H1 (cell line): Measurements from ENCODE around the gene SEMA3B. TPM values are rescaled to one million over a fixed set of nuclear protein-coding genes. Genes with fewer than 3 reads are reported as not detected.

ENCODE experiments used
- BACH1 ChIP-seq: IDR thresholded peaks from 2 replicates; pipeline ENCODE4 v1.6.1; 2012; ENCODE audit warnings: low read length, improper control_type of control experiment
- CHD7 ChIP-seq: fragments of 300-600 bp; sonication (generic); IDR thresholded peaks from 2 replicates; pipeline ENCODE4 v1.7.1; 2012; ENCODE audit warnings: low read length, moderate library complexity, mild to moderate bottlenecking, inconsistent platforms; ENCODE audit not compliant: insufficient replicate concordance
- EZH2 ChIP-seq: fragments of 200-600 bp; sonication (generic); IDR thresholded peaks from 2 replicates; pipeline ENCODE4 v1.7.1; 2012; ENCODE audit warnings: low read depth, mild to moderate bottlenecking, moderate library complexity, low read length, inconsistent platforms; ENCODE audit not compliant: severe bottlenecking
- KDM1A ChIP-seq: fragments of 200-600, 300-600 bp; sonication (generic); IDR thresholded peaks from 2 replicates; pipeline ENCODE4 v1.7.1; 2016; ENCODE audit warnings: mild to moderate bottlenecking, low read length, borderline replicate concordance
- NRF1 ChIP-seq: IDR thresholded peaks from 2 replicates; pipeline ENCODE4 v1.6.1; 2011; ENCODE audit warnings: mild to moderate bottlenecking, low read depth, low read length, improper control_type of control experiment
- RAD21 ChIP-seq, 2 experiments: IDR thresholded peaks in 1 of 2; conservative IDR thresholded peaks in 1 of 2; 2 replicates each; pipeline ENCODE4 v1.6.1; 2011; ENCODE audit warnings: low read depth in 2 of 2, low read length in 2 of 2, improper control_type of control experiment in 1 of 2, inconsistent platforms in 1 of 2, mild to moderate bottlenecking in 1 of 2, moderate library complexity in 1 of 2
- SP2 ChIP-seq: IDR thresholded peaks from 2 replicates; pipeline ENCODE4 v1.6.1; 2012; ENCODE audit warnings: mild to moderate bottlenecking, low read length, inconsistent platforms
- SRF ChIP-seq: IDR thresholded peaks from 2 replicates; pipeline ENCODE4 v1.6.1; 2011; ENCODE audit warnings: mild to moderate bottlenecking, low read depth, low read length, moderate library complexity
- TAF1 ChIP-seq: IDR thresholded peaks from 2 replicates; pipeline ENCODE4 v1.6.1; 2011; ENCODE audit warnings: mild to moderate bottlenecking, low read depth, low read length
- TAF7 ChIP-seq: optimal IDR thresholded peaks from 2 replicates; pipeline ENCODE3; 2011; ENCODE audit warnings: low read depth, mild to moderate bottlenecking, inconsistent platforms, low read length, moderate library complexity, borderline replicate concordance
- polyA plus RNA-seq, 7 experiments: library from polyadenylated mRNA; depleted of rRNA in 3 of 7; stranded (reverse) in 5 of 7; unstranded in 2 of 7; fragments of >200 nt in 5 of 7; fragments of 200-250 nt in 2 of 7; gene quantifications; 1 replicate in 5 of 7; 2 replicates in 1 of 7; 4 replicates in 1 of 7; pipeline versions ENCODE4 v1.2.1 to v1.2.3, GENCODE V29; 2011 to 2013; ENCODE audit warnings: missing spikeins in 2 of 7, mixed read lengths in 2 of 7
- total RNA-seq: library from RNA; stranded (reverse); fragmentation: NEBNext Ultra II Directional; extraction: Animal tissue kit (Norgen Biotek cat#: 25700); gene quantifications from 2 replicates; pipeline ENCODE4 v1.2.1, GENCODE V29; 2021

The SEMA3B gene
- total and polyA plus RNA-seq, 2 of the 8 experiments (the other 6 are each of a cell fraction or from before 2014, with no cell fraction given), result 3.0 to 4.7 TPM

- no peak for TF ChIP-seq CHD7
- no peak for TF ChIP-seq SP2
- TF ChIP-seq TAF7, result no peak
- no peak for TF ChIP-seq SRF
- no peak for TF ChIP-seq RAD21 (IDR thresholded peaks at IDR 0.05 in 1 of 2, conservative IDR thresholded peaks at IDR 0.05 in 1 of 2; ENCODE audit: low read depth in 2 of 2, low read length in 2 of 2)
- TF ChIP-seq BACH1, result peak; percentile 53; the same call in 1 of the 2 replicates
- peak; percentile 60; the same call in 1 of the 2 replicates for TF ChIP-seq KDM1A
- TF ChIP-seq EZH2, result no peak
- peak; percentile 59; the same call in 1 of the 2 replicates for TF ChIP-seq TAF1
- TF ChIP-seq NRF1, result no peak
These were observed 30.1 kb downstream of the SEMA3B start, which contains the start of the genes HYAL3 and NAA80 (continued) for GRCh38 chr3:50298836-50299637.
